ENCODE measurements around the gene ANKRD1. TPM values are rescaled to one million over a fixed set of nuclear protein-coding genes. Genes with fewer than 3 reads are reported as not detected.

The ANKRD1 gene
- total RNA-seq, 1 experiment from 2014 or later, result 0.11 TPM

DNA sequence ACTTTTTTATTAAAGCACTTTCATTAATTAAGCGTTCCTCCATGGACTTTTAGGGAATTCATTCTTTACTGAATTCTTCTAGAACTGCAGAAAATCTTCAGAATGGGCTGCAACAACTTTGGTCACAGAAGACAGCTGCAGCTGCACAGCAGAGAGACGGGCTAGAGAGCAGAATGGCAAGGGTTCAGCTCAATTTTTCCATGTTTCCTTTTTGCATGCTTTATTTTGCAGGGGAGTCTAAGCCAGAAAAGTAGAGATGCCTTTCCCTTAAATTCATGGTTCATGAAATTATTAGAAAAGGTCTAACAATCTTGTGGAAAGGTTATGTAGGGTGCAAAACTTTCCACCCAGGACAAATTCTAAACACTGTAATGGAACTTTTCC lies 15.4 kb upstream of the ANKRD1 start:
- H3K36me3 Mint-ChIP-seq (ENCODE audit: insufficient read depth in 1 of 3, low read depth in 3 of 3), result no peaks in the 10 kb centered on the region
- Histone ChIP-seq H2BK120ac (ENCODE audit: low read depth, low read length, poor library complexity, severe bottlenecking) (no peak overlapping the region), H3K18ac (ENCODE audit: insufficient read length, low read depth, low read length) (no peak overlapping the region), H2AFZ (ENCODE audit: low read length) (no peak overlapping the region), H3K56ac (ENCODE audit: insufficient read length, low read depth, low read length) (no peak overlapping the region), H2BK12ac (ENCODE audit: insufficient read length, low read depth, low read length) (no peak overlapping the region), H3T11ph (ENCODE audit: low read length) (no peak overlapping the region), H3K4ac (ENCODE audit: low read depth, low read length) (no peak overlapping the region), H4K91ac (ENCODE audit: insufficient read length, low read depth, low read length) (no peak overlapping the region), H2BK20ac (ENCODE audit: low read depth, low read length, poor library complexity, severe bottlenecking) (no peak overlapping the region), H3K27ac (ENCODE audit: insufficient read length, low read depth, low read length) (no peak overlapping the region), H3K4me2 (ENCODE audit: insufficient read depth, insufficient read length, low read length) (no peak overlapping the region), H3K23me2 (ENCODE audit: insufficient read length, low read depth, low read length, poor library complexity, severe bottlenecking) (no peaks in the 10 kb centered on the region), H2AK5ac (ENCODE audit: insufficient read length, low read length) (no peak overlapping the region), H2BK5ac (ENCODE audit: insufficient read length, low read length) (no peak overlapping the region), H4K20me1 (ENCODE audit: control insufficient read depth, insufficient read depth, insufficient read length) (no peaks in the 10 kb centered on the region), H4K5ac (ENCODE audit: insufficient read length, low read depth, low read length) (no peak overlapping the region), H3K27me3 (ENCODE audit: insufficient read depth, low read length) (peaks cover 9% of the 10 kb centered on the region; the same call in 1 of the 2 replicates), H3K9me3 (ENCODE audit: control insufficient read depth, low read depth, low read length) (no peaks in the 10 kb centered on the region), H3K9ac (ENCODE audit: extremely low read depth, insufficient read length, low read length) (no peak overlapping the region), H2BK15ac (ENCODE audit: low read depth, low read length) (no peak overlapping the region), H3K23ac (ENCODE audit: insufficient read length, low read depth, low read length) (no peak overlapping the region), H3K79me2 (ENCODE audit: insufficient read depth, low read length) (no peaks in the 10 kb centered on the region), H3K79me1 (ENCODE audit: insufficient read depth, low read depth, low read length, poor library complexity, severe bottlenecking) (no peaks in the 10 kb centered on the region), H4K8ac (replicated peaks; ENCODE audit: insufficient read length, low read depth, low read length) (no peak overlapping the region), H3K14ac (ENCODE audit: insufficient read depth, low read length) (no peak overlapping the region), H3K4me1 (ENCODE audit: insufficient read depth, low read length) (peaks cover 3% of the 10 kb centered on the region; the same call in 1 of the 2 replicates)
- DNase-seq, result no peak
- H3K4me3 Mint-ChIP-seq, result no peak overlapping the region
- peaks cover 0 to 3% of the 10 kb centered on the region in 2 experiments; a peak in 2 of 5 replicates for H3K9me3 Mint-ChIP-seq
- H3K27ac Mint-ChIP-seq, result no peak overlapping the region
- no peak for TF ChIP-seq CTCF (conservative IDR thresholded peaks at IDR 0.05)
- H3K4me1 Mint-ChIP-seq, result peaks cover 13 to 24% of the 10 kb centered on the region in 2 experiments
- no CpG with 5 or more reads among the region's 2 CpGs for WGBS (ENCODE audit: extremely low coverage, insufficient read length, low lambda C conversion rate)
- peaks cover 94% of the 10 kb centered on the region for H3K27me3 Mint-ChIP-seq (ENCODE audit: low read depth)
